ENCODE data around the gene MCAT. TPM values are rescaled to one million over a fixed set of nuclear protein-coding genes. Genes with fewer than 3 reads are reported as not detected.

Gene MCAT
- polyA plus RNA-seq, 1 donor (not counting 4 experiments of a cell fraction or from before 2014, with no cell fraction given), result 13.9 TPM

GRCh38 chr22:43113526-43114251 lies 29.5 kb downstream of the MCAT start:
- no peak for DNase-seq (ENCODE audit: low read depth, low spot score)
- Histone ChIP-seq H3K4me1 (ENCODE audit: control insufficient read depth, extremely low read depth, insufficient read depth, low read length) (peaks cover 9% of the 10 kb centered on the region), H3K27ac (ENCODE audit: control insufficient read depth, insufficient read depth, low read length) (no peak overlapping the region), H3K27me3 (ENCODE audit: control insufficient read depth, extremely low read depth, insufficient read depth, low read length) (peaks cover 6% of the 10 kb centered on the region), H3K4me3 (ENCODE audit: control insufficient read depth in 2 of 3, extremely low read depth in 1 of 3, insufficient read depth in 2 of 3, low read depth in 1 of 3, low read length in 3 of 3) (no peak overlapping the region), H3K36me3 (ENCODE audit: control insufficient read depth in 2 of 2, extremely low read depth in 1 of 2, insufficient read depth in 2 of 2, low read length in 2 of 2) (no peaks in the 10 kb centered on the region), H4K20me1 (ENCODE audit: control insufficient read depth, extremely low read depth, insufficient read depth, low read length) (no peaks in the 10 kb centered on the region), H3K79me2 (ENCODE audit: control insufficient read depth, insufficient read depth, low read length) (peaks cover 4% of the 10 kb centered on the region), H3K9me3 (ENCODE audit: control insufficient read depth, low read depth, low read length) (no peaks in the 10 kb centered on the region), H3K9ac (ENCODE audit: control insufficient read depth, extremely low read depth, insufficient read depth, low read length) (no peak overlapping the region), H3K4me2 (ENCODE audit: control insufficient read depth, extremely low read depth, insufficient read depth, low read depth, low read length) (no peak overlapping the region), H3K9me1 (ENCODE audit: control insufficient read depth, extremely low read depth, insufficient read depth, low read length) (no peaks in the 10 kb centered on the region), H2AFZ (ENCODE audit: control insufficient read depth, low read length) (no peak overlapping the region)
- dilution Hi-C loops (cut with MboI; ENCODE audit: extremely low pct_ligation_motif_present, low sequenced_read_pairs), result no loop called here
- no peak for TF ChIP-seq EZH2 (IDR thresholded peaks at IDR 0.05; ENCODE audit: low read length)
- no peak for FAIRE-seq

- no peaks in the 10 kb centered on the region for H3K79me2 ChIP-seq (ENCODE audit: control insufficient read depth, insufficient read depth, low read length)
- FAIRE-seq (no peak), DNase-seq (ENCODE audit: low read depth, low spot score) (no peak)
- no peaks in the 10 kb centered on the region for H3K9me3 ChIP-seq (ENCODE audit: control insufficient read depth, low read depth, low read length)
- TF ChIP-seq EZH2 (IDR thresholded peaks at IDR 0.05; ENCODE audit: low read length), result no peak
- peak in 1 of 3 experiments; percentile 17 for TF ChIP-seq CTCF (optimal IDR thresholded peaks at IDR 0.05 in 1 of 3, IDR thresholded peaks at IDR 0.05 in 1 of 3, conservative IDR thresholded peaks at IDR 0.05 in 1 of 3; ENCODE audit: extremely low read depth in 1 of 3, insufficient read depth in 2 of 3, low read length in 3 of 3)
- peaks cover 9% of the 10 kb centered on the region for H3K4me1 ChIP-seq (ENCODE audit: control insufficient read depth, extremely low read depth, insufficient read depth, low read length)
- H4K20me1 ChIP-seq (ENCODE audit: control insufficient read depth, extremely low read depth, insufficient read depth, low read length), result no peaks in the 10 kb centered on the region
- peaks cover 6% of the 10 kb centered on the region for H3K27me3 ChIP-seq (ENCODE audit: control insufficient read depth, extremely low read depth, insufficient read depth, low read length)
- peak overlapping the region; percentile 69 to 70 (median 70) for H3K4me3 ChIP-seq (ENCODE audit: control insufficient read depth in 2 of 3, extremely low read depth in 1 of 3, insufficient read depth in 2 of 3, low read depth in 1 of 3, low read length in 3 of 3)
- H3K27ac ChIP-seq (ENCODE audit: control insufficient read depth, insufficient read depth, low read length), result no peak overlapping the region
- H3K36me3 ChIP-seq (ENCODE audit: control insufficient read depth in 2 of 2, extremely low read depth in 1 of 2, insufficient read depth in 2 of 2, low read length in 2 of 2), result no peaks in the 10 kb centered on the region
- dilution Hi-C loops (cut with MboI; ENCODE audit: extremely low pct_ligation_motif_present, low sequenced_read_pairs), result no loop called here
- peak overlapping the region; percentile 91 for H3K4me2 ChIP-seq (ENCODE audit: control insufficient read depth, extremely low read depth, insufficient read depth, low read depth, low read length)
- H3K9ac ChIP-seq (ENCODE audit: control insufficient read depth, extremely low read depth, insufficient read depth, low read length), result peak overlapping the region; percentile 77
- no peaks in the 10 kb centered on the region for H3K9me1 ChIP-seq (ENCODE audit: control insufficient read depth, extremely low read depth, insufficient read depth, low read length)
- H2AFZ ChIP-seq (ENCODE audit: control insufficient read depth, low read length), result peak overlapping the region; percentile 81
Measured at GRCh38 chr22:43110927-43111623, 32.1 kb downstream of the MCAT start.
